Activated naive CD4-positive, alpha-beta T cell treated with anti-CD3 and anti-CD28 coated beads, Interleukin-2, amount 10 ng/mL, durations not matched to agents 7 days and 5 days (primary cell): ENCODE measurements around the gene STX8.
"Not testable (repeated sequence)": the region's sequence is repeated elsewhere in the genome, so short reads cannot be mapped to it uniquely, and the experiment has no call there.

Source experiments
- CTCF ChIA-PET: fragments of 350-600 bp; sonication (Branson Sonifier 250); formaldehyde crosslinking; loops from one replicate; lab custom pipeline; 2021; ENCODE audit warnings: antibody characterized with exemption; lab: Charles Lee
- DNase-seq: peaks from one replicate; pipeline ENCODE4 v3.0.0-alpha.2; 2020
- H3K27ac Mint-ChIP-seq: one replicate; pipeline ENCODE4 v1.8.0; 2021; ENCODE audit warnings: mild to moderate bottlenecking, moderate library complexity, mixed read lengths
- H3K27me3 Mint-ChIP-seq: one replicate; pipeline ENCODE4 v1.8.0; 2021; ENCODE audit warnings: mild to moderate bottlenecking, mixed read lengths
- H3K36me3 Mint-ChIP-seq: one replicate; pipeline ENCODE4 v1.8.0; 2021; ENCODE audit warnings: mixed read lengths
- H3K4me1 Mint-ChIP-seq: one replicate; pipeline ENCODE4 v1.8.0; 2021; ENCODE audit warnings: mixed read lengths
- H3K4me3 Mint-ChIP-seq: one replicate; pipeline ENCODE4 v1.8.0; 2021; ENCODE audit warnings: mild to moderate bottlenecking, moderate library complexity, mixed read lengths
- H3K9me3 Mint-ChIP-seq: one replicate; pipeline ENCODE4 v1.8.0; 2021; ENCODE audit warnings: mixed read lengths

STX8 gene

GRCh38 chr17:9575381-9576101 lies at the start of gene STX8:
STX8 (minus strand) TSS chr17:9575820; CDS start chr17:9575808, 12 bp downstream.
- peak within 1 kb of the TSS; percentile 98 for H3K4me3 Mint-ChIP-seq
- H3K9me3 Mint-ChIP-seq, result no peaks in the 10 kb centered on the region
- peaks cover 3% of the 10 kb centered on the region for H3K36me3 Mint-ChIP-seq
- peak; percentile 89 for DNase-seq
- peak within 1 kb of the TSS; percentile 81 for H3K27ac Mint-ChIP-seq
- CTCF ChIA-PET, result interaction anchor here (0.8 to 1.6 kb wide), 3 partner anchors 21 to 155 kb away, joined by 3 to 4 read pairs (median 3); no protein-coding TSS in a partner anchor
- H3K27me3 Mint-ChIP-seq, result peaks cover 12% of the 10 kb centered on the region
- H3K4me1 Mint-ChIP-seq, result peaks cover 29% of the 10 kb centered on the region

GRCh38 chr17:9622961-9623360 lies 47.3 kb upstream of the STX8 start:
- DNase-seq, result no peak
- Mint-ChIP-seq H3K27ac (no peak overlapping the region), H3K27me3 (peaks cover 4% of the 10 kb centered on the region), H3K4me1 (no peaks in the 10 kb centered on the region), H3K9me3 (peaks cover 3% of the 10 kb centered on the region), H3K36me3 (no peaks in the 10 kb centered on the region), H3K4me3 (no peak overlapping the region)
- CTCF ChIA-PET, result no interaction called here

- H3K36me3 Mint-ChIP-seq, result no peaks in the 10 kb centered on the region
- no peaks in the 10 kb centered on the region for H3K4me1 Mint-ChIP-seq
- no peak overlapping the region for H3K27ac Mint-ChIP-seq
- H3K27me3 Mint-ChIP-seq, result no peaks in the 10 kb centered on the region
- CTCF ChIA-PET, result no interaction called here
- H3K4me3 Mint-ChIP-seq, result no peak overlapping the region
- no peak for DNase-seq
- no peaks in the 10 kb centered on the region for H3K9me3 Mint-ChIP-seq
These were observed 39.9 kb upstream of the STX8 start for GRCh38 chr17:9615486-9615885.

GRCh38 chr17:9612006-9612405 lies 36.4 kb upstream of the STX8 start:
- Mint-ChIP-seq H3K9me3 (no peaks in the 10 kb centered on the region), H3K4me1 (no peaks in the 10 kb centered on the region), H3K4me3 (no peak overlapping the region), H3K27ac (no peak overlapping the region), H3K36me3 (no peaks in the 10 kb centered on the region), H3K27me3 (no peaks in the 10 kb centered on the region)
- CTCF ChIA-PET, result no interaction called here
- DNase-seq, result no peak

- Mint-ChIP-seq H3K4me1 (no peaks in the 10 kb centered on the region), H3K27me3 (no peaks in the 10 kb centered on the region), H3K36me3 (no peaks in the 10 kb centered on the region), H3K27ac (no peak overlapping the region), H3K4me3 (no peak overlapping the region), H3K9me3 (no peaks in the 10 kb centered on the region)
- CTCF ChIA-PET, result no interaction called here
- no peak for DNase-seq
These were observed 35.9 kb upstream of the STX8 start for GRCh38 chr17:9611557-9611956.

- CTCF ChIA-PET, H3K27me3 Mint-ChIP-seq, H3K27ac Mint-ChIP-seq, H3K36me3 Mint-ChIP-seq, DNase-seq, H3K9me3 Mint-ChIP-seq, H3K4me1 Mint-ChIP-seq, H3K4me3 Mint-ChIP-seq: not testable (repeated sequence)
These were observed 31.4 kb upstream of the STX8 start for GRCh38 chr17:9607058-9607457.

GRCh38 chr17:9606453-9606852 lies 30.8 kb upstream of the STX8 start:
- Mint-ChIP-seq H3K9me3 (no peaks in the 10 kb centered on the region), H3K36me3 (no peaks in the 10 kb centered on the region), H3K4me1 (no peaks in the 10 kb centered on the region), H3K27ac (no peak overlapping the region), H3K27me3 (no peaks in the 10 kb centered on the region), H3K4me3 (no peak overlapping the region)
- DNase-seq, result no peak
- CTCF ChIA-PET, result no interaction called here

- H3K4me1 Mint-ChIP-seq, H3K9me3 Mint-ChIP-seq, DNase-seq, H3K27ac Mint-ChIP-seq, H3K4me3 Mint-ChIP-seq, H3K36me3 Mint-ChIP-seq, CTCF ChIA-PET, H3K27me3 Mint-ChIP-seq: not testable (repeated sequence)
These were observed 29.0 kb upstream of the STX8 start for GRCh38 chr17:9604583-9604982.

- no peak overlapping the region for H3K4me3 Mint-ChIP-seq
- no peak for DNase-seq
- CTCF ChIA-PET, result no interaction called here
- no peak overlapping the region for H3K27ac Mint-ChIP-seq
- no peaks in the 10 kb centered on the region for H3K36me3 Mint-ChIP-seq
- H3K4me1 Mint-ChIP-seq, result no peaks in the 10 kb centered on the region
- H3K9me3 Mint-ChIP-seq, result no peaks in the 10 kb centered on the region
- peaks cover 4% of the 10 kb centered on the region for H3K27me3 Mint-ChIP-seq
These were observed 23.0 kb upstream of the STX8 start for GRCh38 chr17:9598661-9599060.

GRCh38 chr17:9597638-9598037 lies 22.0 kb upstream of the STX8 start:
- H3K27ac Mint-ChIP-seq, H3K36me3 Mint-ChIP-seq, H3K4me1 Mint-ChIP-seq, DNase-seq, H3K9me3 Mint-ChIP-seq, CTCF ChIA-PET, H3K4me3 Mint-ChIP-seq, H3K27me3 Mint-ChIP-seq: not testable (repeated sequence)

GRCh38 chr17:9594065-9594464 lies 18.4 kb upstream of the STX8 start:
- no peak overlapping the region for H3K4me3 Mint-ChIP-seq

GRCh38 chr17:9587969-9588656 lies 12.5 kb upstream of the STX8 start:
- Mint-ChIP-seq H3K4me3 (no peak overlapping the region), H3K9me3 (peaks cover 9% of the 10 kb centered on the region), H3K27ac (no peak overlapping the region), H3K36me3 (no peaks in the 10 kb centered on the region), H3K4me1 (no peaks in the 10 kb centered on the region), H3K27me3 (no peaks in the 10 kb centered on the region)
- no peak for DNase-seq
- CTCF ChIA-PET, result no interaction called here

More at GRCh38 chr17:9594065-9594464, 18.4 kb upstream of the STX8 start:
- Mint-ChIP-seq H3K9me3 (no peaks in the 10 kb centered on the region), H3K36me3 (no peaks in the 10 kb centered on the region), H3K27ac (no peak overlapping the region), H3K27me3 (peaks cover 4% of the 10 kb centered on the region), H3K4me1 (no peaks in the 10 kb centered on the region)
- CTCF ChIA-PET, result no interaction called here
- no peak for DNase-seq

- CTCF ChIA-PET, result interaction anchor here (1.1 to 1.8 kb wide), 6 partner anchors 9 to 188 kb away, joined by 3 to 12 read pairs (median 6); no protein-coding TSS in a partner anchor
- Mint-ChIP-seq H3K9me3 (no peaks in the 10 kb centered on the region), H3K27ac (no peak overlapping the region), H3K4me3 (peak overlapping the region; percentile 98), H3K4me1 (peaks cover 29% of the 10 kb centered on the region), H3K36me3 (peaks cover 3% of the 10 kb centered on the region), H3K27me3 (peaks cover 12% of the 10 kb centered on the region)
- no peak for DNase-seq
These were observed 1.7 kb upstream of the STX8 start for GRCh38 chr17:9577373-9577709.

GRCh38 chr17:9576521-9577372 lies 1.1 kb upstream of the STX8 start, which contains the start of gene CFAP52:
CFAP52 (plus strand) TSS chr17:9576642; CDS start chr17:9576696, 54 bp downstream.
- CTCF ChIA-PET, result interaction anchor here (0.7 to 1.8 kb wide), 8 partner anchors 10 to 167 kb away, joined by 3 to 12 read pairs (median 4); no protein-coding TSS in a partner anchor
- H3K27me3 Mint-ChIP-seq, result peaks cover 12% of the 10 kb centered on the region
- peak within 1 kb of the TSS; percentile 81 for H3K27ac Mint-ChIP-seq
- peak; percentile 82 for DNase-seq
- peak within 1 kb of the TSS; percentile 98 for H3K4me3 Mint-ChIP-seq
- H3K9me3 Mint-ChIP-seq, result no peaks in the 10 kb centered on the region
- H3K36me3 Mint-ChIP-seq, result peaks cover 3% of the 10 kb centered on the region
- peaks cover 29% of the 10 kb centered on the region for H3K4me1 Mint-ChIP-seq
